HK-2 (cell line): Measurements from ENCODE around the gene SHISAL2A.
"Not testable (repeated sequence)": the region's sequence is repeated elsewhere in the genome, so short reads cannot be mapped to it uniquely, and the experiment has no call there.

Experiments used
- DNase-seq: peaks from one replicate; pipeline ENCODE4 v3.0.0-alpha.2; 2018; ENCODE audit not compliant: unreplicated experiment

The SHISAL2A gene

GRCh38 chr1:52684545-52684944, 51.6 kb downstream of the SHISAL2A start:
- DNase-seq: no peak

DNA sequence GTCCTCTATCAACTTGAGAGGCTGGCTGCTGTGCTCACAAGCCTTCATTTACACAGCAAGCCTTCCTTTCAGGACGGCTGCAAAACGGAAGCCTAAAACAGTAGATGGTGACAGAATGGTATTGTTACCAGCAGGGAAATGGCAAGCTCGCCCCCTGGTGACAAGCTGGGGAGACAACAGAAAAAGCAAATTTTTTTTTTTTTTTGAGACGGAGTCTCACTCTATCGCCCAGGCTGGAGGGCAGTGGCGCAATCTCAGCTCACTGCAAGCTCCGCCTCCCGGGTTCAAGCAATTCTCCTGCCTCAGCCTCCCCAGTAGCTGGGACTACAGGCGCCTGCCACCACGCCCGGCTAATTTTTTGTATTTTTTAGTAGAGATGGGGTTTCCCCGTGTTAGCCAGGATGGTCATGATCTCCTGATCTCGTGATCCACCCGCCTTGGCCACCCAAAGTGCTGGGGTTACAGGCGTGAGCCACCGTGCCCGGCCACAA, 53.3 kb downstream of the SHISAL2A start:
- peak; percentile 52 for DNase-seq

- DNase-seq: no peak
These were observed 53.9 kb downstream of the SHISAL2A start for GRCh38 chr1:52686830-52687229.

GRCh38 chr1:52691821-52692220, 58.9 kb downstream of the SHISAL2A start:
- DNase-seq: no peak

DNA sequence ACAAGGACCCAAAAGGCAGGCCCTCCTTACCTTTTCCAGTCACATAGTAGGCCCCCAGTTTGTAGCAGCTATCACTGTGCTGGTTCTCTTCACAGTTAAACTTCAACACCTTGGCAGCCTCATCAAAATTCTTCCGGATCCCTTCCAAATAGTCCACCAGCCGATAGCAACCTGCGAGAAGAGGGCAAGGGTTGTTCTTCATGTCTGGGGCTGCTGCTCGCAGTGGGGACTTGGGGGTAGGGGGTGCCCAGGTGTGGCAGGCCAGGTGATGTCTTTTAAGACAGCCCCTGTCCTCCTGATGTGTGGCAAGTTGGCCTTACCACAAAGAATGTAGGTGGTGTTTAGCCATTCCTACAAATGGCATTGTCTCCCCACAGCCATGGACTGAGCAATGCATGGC, 59.7 kb downstream of the SHISAL2A start:
- no peak for DNase-seq

DNA sequence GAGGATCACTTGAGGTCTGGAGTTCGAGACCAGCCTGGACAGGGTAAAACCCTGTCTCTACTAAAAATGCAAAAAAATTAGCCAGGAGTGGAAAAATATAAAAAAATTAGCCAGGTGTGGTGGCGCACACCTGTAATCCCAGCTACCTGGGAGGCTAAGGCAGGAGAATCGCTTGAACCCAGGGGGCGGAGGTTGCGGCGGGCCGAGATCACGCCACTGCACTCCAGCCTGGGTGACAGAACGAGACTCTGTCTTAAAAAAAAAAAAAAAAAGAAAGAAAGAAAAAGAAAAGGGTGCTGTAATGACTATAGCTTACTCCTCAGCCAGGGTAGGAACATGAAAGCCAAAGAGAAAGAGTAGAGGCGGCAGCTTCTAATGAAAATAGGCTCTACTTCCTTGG, 60.4 kb downstream of the SHISAL2A start:
- not testable (repeated sequence) for DNase-seq

DNA sequence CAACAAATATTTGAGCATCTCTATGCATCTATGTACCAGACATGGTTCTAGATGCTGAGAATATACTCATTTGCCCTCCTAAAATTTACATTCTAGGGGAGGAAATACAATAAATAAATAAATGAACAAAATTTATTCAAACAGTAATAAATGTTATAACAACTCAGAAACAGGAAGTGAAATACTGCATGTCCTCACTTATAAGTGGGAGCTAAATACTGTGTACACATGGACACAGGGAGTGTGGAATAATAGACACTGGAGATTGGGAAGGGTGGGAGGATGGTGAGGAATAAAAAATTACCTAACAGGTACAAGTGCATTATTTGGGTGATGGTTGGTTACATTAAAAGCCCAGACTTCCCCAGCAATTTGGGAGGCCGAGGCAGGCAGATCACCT, 60.9 kb downstream of the SHISAL2A start:
- no peak for DNase-seq

GRCh38 chr1:52695627-52696026, 62.7 kb downstream of the SHISAL2A start:
- DNase-seq: no peak

GRCh38 chr1:52697795-52698674, 65.1 kb downstream of the SHISAL2A start, which contains the start of gene COA7:
Gene COA7 (minus strand): TSS chr1:52698347. CDS start chr1:52698326, 21 bp downstream.
- DNase-seq: peak; percentile 87

GRCh38 chr1:52702886-52703787, 70.2 kb downstream of the SHISAL2A start:
- peak; percentile 90 for DNase-seq

DNA sequence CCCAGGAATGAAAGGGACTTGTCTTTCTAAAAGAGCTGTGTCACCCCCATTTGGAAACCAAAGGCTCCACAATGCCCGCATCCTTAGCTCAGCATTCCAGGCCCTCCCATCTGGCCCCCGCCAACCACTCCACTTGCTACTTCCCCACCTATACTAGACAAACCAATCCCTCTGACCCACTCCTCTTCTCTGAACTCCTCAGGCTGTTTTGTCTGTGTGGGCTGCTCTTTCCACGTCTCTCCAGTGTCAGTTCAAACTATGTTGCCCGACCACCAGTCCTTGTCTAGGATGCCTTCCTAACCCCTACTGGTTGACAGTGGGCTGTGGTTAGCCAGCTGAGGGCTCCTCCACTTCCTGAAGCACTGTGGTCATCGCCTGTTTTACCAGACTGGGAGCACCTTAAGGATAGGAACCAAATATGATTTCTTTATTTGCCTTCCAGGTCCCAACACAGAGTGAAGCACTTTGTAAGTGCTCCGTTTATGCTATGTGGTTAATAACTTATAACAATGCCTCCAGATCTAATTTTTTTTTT, 73.2 kb downstream of the SHISAL2A start:
- DNase-seq: no peak
